NCI-H2171 treated with DMSO at 0.1 percent for 48 hours (cell line): Measurements from ENCODE around the gene LHX4.

Experiments
- DNase-seq: peaks from one replicate; lab custom pipeline; 2025; lab: John Stamatoyannopoulos, UW

The LHX4 gene

GRCh38 chr1:180227861-180228647 lies 2.0 kb upstream of the LHX4 start:
- DNase-seq, result no peak

GRCh38 chr1:180228648-180229482 lies 1.2 kb upstream of the LHX4 start:
- no peak for DNase-seq

DNA sequence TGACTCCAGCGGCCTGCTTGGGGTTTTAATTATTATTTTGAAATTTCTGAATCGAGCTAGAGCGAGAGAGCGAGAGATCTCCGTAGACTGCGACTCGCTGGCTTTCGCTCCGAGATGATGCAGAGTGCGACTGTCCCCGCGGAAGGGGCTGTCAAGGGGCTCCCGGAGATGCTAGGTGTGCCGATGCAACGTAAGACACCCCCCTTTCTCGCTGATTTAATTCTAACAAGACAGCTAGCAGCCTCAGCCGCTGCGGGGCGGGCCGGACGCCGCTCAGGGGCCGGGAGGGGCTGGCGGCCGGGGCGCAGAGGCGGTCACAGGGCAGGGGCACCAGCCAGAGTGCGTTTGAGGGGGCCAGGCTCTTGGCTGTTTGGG lies 339 bp downstream of the LHX4 start:
- peak; percentile 44 for DNase-seq

GRCh38 chr1:180230791-180231505 lies 884 bp downstream of the LHX4 start:
- peak; percentile 46 for DNase-seq

GRCh38 chr1:180231506-180231921 lies 1.4 kb downstream of the LHX4 start:
- peak; percentile 49 for DNase-seq

- DNase-seq, result no peak
These were observed 1.9 kb downstream of the LHX4 start for GRCh38 chr1:180231936-180232335.

GRCh38 chr1:180232521-180233043 lies 2.5 kb downstream of the LHX4 start:
- DNase-seq, result no peak

DNA sequence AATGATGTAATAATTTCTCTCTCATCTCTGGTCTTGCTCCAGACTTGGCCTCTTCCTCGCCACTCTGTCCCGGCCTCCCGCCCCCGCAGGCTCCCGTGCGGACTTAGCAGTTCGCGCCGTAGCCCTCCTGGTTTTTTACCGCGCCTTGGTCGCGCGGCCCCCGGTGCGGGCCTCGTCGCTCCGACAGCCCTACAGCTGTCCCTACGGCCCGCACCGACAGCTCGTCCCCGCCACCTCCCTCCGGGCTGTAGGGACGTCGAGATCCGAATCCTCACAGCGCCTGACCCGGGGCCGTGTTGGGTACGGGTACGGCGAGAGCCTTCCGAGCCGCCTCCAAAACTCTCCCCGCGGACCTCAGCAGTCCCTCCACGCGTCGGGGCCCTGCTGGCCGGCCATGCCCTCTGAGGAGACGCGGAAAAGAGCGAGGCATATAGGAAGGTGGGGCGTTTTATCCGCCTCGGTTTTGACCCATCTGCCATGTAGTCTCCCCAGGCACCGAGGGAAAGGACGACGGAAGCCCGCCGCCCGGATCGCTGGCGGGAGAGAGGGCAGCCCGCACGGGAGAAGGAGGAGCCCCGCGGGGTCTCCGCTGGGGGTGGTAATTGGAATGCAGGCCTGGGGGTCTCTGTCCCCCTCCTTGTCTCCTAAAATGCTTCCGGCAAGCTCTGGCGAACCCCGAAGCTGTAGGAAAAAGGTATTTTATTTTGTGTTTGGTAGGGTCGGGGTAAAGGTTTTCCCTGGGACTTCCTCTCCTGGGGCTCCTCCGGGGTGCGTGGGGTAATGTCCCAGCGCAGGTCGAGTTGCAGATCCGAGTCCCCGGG lies 3.3 kb downstream of the LHX4 start:
- no peak for DNase-seq

GRCh38 chr1:180234369-180235076 lies 4.5 kb downstream of the LHX4 start:
- DNase-seq, result no peak

DNA sequence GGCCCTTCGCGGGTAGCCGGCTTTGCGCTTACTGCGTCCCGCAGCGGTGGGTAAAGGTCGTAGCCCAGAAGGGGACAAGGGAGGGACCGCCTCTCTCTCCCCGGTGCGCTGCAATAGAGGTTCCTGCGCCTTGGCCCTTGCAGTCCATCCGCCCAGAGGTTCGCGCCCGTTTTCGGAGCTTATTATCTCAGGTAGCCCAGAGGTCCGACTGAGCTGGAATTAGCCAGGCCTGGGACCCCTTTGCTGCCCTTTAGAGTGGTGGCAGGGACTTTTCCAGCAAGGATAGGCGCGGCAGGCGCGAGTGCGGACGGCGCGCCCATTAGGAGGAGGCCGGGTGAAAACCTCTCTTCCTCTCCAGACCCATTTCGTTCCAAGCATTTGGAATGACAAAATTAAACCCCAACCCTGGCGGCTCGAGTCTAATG lies 5.0 kb downstream of the LHX4 start:
- no peak for DNase-seq

GRCh38 chr1:180235502-180236239 lies 5.6 kb downstream of the LHX4 start:
- DNase-seq, result no peak

DNA sequence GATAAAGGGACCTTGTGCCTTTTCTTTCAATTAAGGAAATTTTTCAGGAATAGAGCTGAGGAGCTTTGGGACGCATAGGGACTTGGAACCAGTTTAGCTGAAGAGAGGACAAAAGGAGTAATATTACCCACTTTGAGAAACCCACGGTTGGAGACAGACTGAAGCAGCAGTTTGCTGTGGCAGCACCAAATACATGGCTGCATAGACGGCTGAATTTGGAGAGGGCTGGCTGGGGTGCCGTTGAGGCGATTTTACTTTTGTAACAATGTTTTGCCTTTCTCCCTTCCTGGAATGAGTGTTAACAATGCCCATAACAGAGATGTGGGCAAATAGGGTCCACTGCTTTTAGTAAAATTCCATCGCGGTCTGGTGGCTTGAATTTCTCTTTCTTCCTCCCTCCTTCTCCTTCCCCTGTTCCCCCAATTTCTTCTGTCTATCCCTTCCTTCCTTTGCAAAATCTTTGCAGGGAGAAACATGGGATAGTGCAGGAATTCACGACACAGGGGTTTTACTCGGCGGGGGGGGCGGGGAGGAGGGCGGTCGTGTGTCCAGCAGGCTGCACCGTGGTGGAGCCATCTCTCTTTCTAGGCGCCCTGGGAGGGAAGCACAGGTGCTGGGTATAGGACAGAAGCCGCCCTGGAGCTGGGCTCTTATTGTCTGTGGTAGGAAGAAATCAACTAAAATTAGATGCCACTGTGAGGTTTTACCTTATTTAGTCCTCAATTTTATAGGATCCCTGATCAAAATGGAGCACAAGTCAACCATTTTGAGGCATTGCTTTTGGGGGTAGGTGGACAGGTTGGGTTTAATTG lies 6.8 kb downstream of the LHX4 start:
- DNase-seq, result no peak

DNA sequence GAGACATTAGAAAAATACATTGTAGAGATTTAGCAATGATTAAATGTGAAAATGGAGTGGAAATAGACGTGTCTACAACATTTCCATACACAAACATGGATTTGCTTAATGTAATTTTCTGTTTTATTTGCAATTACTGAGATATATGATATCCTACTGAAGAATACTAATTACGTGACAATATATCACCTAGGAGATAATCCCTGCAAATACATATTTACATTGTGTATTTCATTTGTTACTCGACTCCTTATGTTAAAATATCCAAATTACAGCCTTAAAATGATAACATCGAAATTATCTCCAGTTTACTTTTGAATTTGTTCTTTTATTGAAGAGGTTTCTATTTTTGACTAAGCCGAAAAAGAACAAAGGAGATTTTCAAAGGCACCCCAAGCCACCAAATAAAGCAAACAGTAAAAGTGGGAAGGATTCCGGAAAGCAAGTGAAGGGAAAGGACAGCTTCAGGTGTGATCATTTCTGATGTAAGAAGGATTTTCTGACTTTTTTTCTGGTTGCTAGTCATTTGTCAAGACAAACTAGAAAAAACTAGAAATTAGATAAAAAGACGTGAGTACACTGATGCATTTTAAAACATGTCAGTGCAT lies 7.9 kb downstream of the LHX4 start:
- DNase-seq, result no peak

GRCh38 chr1:180238675-180239074 lies 8.6 kb downstream of the LHX4 start:
- no peak for DNase-seq

DNA sequence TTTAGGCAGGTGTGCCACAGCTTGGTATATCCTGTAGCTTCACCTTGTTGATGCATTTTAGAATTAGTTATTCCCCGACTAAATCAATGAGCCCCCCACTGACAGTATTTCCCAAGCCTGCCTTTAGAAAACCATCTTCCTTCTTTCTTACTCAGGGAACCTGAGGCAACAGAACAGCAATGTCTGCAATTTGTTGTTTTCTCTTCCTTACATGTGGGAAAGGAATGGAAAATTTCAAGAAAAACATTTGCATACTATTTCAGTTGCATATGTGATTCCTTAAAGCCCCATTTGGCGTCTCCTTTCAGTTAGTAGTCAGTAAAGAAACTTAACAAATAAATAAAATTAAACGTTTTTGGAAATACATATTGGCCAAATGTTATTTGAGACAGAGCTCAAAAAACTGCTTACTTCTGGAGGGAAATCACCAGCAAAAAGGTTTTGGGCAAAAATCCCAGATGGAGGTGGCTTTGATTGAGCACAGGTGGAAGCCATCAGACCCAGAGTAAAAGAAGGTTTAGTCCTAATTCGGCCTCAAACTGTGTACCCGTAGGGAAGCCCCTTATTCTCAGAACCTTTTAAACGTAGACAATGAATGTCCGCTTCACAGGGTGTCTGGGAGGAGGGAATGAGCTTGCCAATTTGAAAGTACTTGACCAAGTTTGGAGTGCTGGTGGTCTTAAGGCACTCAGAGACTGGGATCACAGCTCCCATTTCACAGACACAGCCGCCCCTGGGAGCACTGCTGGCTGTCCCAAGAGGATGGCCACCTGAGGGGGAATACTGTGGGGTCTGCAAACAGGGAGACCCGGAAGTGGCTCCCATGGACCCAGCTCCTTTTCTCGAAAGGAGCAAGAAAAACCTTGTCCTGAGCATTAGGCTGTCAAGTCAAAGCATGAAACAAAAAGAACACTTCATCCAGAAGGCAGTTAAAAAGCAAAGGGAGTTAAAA lies 9.4 kb downstream of the LHX4 start:
- DNase-seq, result no peak

DNA sequence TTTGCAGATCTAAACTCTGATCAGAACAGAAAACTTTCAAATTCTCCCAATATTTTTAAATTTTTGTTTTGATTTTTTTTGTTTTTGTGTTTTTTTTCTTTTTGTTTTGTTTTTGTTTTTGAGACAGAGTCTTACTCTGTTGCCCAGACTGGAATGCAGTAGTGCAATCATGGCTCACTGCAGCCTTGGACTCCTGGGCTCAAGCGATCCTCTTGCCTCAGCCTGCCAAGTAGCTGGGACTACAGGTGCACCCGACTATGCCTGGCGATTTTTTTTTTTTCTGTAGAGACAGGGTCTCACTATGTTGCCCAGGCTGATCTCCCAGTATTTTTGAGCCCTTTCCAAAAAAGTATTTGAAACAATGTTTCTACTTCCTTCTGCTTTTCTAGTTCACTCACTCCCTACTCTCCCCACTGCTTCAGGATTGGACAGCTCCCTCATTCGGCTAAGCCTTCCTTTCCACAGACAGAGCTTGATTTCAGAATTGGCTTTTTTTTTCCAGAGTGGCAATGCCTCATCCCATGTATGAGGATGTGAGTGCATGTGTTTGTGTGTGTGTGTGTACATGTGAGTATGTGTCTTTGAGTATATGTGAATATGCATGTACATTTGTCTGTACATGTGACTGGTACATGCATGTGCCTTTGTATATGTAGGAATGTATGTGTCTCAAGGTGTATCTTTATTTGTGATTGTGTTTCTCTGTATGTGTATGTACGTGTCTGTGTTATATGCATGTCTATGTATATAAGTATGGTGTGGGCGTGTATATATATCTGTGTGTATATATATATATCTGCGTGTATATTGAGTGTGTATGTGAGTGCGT lies 11.9 kb downstream of the LHX4 start:
- no peak for DNase-seq
